Inferior parietal cortex (tissue), 1 donor: Measurements from ENCODE around the gene DCAF8L2.
"Not testable (repeated sequence)": the region's sequence is repeated elsewhere in the genome, so short reads cannot be mapped to it uniquely, and the experiment has no call there.

Experiments
- DNase-seq: peaks from one replicate; pipeline ENCODE4 v3.0.0-alpha.2; 2016; ENCODE audit errors: extremely low spot score

DCAF8L2 gene

GRCh38 chrX:27679281-27679680, 89.1 kb downstream of the DCAF8L2 start:
- DNase-seq, result no peak

DNA sequence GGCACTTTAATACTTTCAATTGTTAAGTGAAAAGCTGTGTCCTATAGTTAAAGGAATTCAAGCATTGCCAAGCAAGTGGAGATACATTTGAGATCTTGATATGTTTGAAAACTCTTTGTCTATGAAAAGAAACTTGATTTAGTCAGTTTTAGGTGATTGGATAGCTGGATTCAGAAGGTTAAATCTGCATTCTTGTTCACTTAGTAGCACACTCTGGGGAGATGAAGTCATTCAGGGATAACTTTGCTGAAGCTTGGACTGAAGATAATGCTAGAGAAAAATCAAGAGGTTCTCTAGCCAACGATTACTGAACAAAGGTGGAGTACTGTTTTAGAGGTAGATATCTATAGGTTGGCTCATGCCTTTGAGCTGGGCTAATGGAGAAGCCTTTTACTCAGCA, 90.6 kb downstream of the DCAF8L2 start:
- DNase-seq, result no peak

DNA sequence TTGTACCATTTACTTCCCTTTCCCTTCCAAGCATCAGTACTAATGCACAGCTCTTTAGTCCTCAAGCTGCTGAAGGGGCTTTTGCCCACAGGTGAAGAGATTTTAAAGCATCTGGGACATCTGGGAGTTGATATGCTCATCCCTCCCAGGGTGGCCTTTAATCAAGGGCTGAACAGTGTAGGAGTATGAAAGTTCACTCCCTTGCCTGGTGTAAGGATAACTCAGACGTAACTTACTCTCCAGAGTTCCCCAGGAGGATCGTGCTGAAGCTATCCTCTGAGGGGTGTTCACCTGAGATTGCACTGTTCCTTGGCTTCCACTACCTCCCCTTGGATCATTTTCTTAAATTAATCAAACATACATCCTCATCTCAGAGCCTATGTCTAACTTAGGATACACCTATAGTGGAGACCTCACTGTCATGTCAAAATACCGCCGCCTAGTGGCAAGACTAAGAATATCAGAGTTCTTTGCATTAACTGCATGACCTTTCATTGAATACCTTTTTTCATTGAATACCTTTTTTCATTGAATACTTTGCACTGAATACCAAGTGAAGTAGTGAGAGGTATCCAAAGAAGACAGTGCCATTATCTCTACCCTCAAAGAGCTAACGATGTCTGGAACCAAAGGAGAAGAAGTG, 93.5 kb downstream of the DCAF8L2 start:
- peak; percentile 3 for DNase-seq

DNA sequence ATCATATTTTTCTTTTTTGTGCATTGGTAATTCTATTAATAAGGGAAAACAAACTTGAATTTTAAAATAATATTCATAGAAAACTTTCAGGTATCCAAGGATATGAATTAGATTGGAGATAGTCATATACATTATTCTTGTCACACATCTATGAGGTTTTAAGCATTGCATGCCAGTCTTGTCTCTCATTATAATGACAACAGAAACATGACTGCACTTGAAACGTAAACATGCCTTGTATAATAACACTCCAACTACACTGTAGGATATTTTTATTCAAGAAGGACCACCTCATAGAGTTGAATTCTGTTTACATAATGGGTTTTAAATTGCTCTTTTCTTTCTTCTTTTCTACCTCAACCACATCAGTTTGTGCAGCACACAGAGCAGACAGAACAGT, 104.5 kb downstream of the DCAF8L2 start:
- no peak for DNase-seq

GRCh38 chrX:27706526-27706925, 116.4 kb downstream of the DCAF8L2 start:
- DNase-seq, result peak; percentile 2

- no peak for DNase-seq
Measured at GRCh38 chrX:27715610-27716009, 125.5 kb downstream of the DCAF8L2 start.

DNA sequence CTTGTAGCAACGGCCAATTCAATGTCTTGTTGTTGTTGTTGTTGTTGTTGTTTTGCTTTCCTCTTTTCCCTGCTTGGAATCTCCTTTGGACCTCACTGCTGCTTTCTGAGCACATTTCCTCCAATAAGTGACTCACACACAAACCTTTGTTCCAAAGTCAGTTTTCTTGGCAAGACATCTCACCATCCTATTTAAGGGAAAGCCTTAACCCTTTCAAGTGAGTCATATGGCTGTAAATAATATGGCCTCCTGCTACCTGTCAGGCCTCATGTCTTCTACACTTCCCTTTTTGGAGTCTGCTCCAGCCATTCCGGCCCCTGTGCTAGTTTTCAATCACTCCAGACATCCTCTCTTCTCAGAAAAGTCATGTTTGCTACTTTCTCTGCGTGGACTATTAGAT, 138.1 kb downstream of the DCAF8L2 start:
- DNase-seq, result no peak

DNA sequence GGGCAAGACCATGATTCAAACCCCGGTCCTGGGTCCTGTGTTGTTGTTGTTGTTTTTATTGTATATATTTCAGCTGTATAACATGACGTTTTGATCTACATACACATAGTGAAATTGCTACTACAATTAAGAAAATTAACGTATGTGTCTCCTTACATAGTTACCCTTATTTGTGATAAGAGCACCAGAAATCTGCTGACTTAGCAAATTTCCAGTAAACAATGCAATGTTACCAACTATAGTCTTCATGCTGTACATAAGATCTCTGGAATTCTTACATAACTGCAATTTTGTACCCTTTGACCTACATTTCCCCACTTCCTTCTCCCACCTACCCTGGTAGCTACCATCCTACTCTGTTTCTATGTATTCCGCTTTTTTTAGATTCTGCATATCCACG, 141.8 kb downstream of the DCAF8L2 start:
- no peak for DNase-seq

- no peak for DNase-seq
Measured at GRCh38 chrX:27735914-27736313, 145.8 kb downstream of the DCAF8L2 start.

GRCh38 chrX:27740933-27741332, 150.8 kb downstream of the DCAF8L2 start:
- no peak for DNase-seq

DNA sequence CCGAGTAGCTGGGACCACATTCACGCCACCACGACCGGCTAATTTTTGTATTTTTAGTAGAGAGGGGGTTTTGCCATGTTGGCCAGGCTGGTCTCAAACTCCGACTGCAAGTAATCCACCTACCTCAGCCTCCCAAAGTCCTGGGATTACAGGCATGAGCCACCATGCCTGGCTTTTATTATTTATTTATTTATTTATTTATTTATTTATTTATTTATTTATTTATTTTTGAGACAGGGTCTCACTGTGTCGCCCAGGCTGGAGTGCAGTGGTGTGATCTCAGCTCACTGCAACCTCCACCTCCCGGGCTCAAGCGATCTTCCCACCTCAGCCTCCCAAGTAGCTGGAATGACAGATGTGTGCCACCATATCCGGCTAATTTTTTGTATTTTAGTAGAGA, 153.4 kb downstream of the DCAF8L2 start:
- DNase-seq, result not testable (repeated sequence)

- no peak for DNase-seq
Measured at GRCh38 chrX:27746516-27746915, 156.4 kb downstream of the DCAF8L2 start.

DNA sequence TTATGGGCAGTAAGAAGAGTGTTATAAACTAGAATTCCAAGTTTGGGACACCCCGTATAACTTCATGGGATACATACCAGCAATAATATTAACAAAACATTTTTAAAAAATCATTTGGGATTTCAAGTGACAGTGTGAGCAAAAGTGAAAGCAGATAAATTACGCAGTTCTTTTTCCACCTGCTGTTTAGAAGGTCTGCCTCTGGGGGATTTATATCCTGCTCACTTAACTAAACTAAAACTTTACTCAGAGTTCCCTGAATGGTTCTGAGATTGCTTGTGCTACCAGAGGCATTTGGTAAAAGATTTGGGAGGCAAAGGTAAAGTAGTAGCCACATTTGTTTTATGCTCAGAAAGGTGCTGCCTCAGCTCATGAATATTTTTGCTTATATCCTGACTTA, 160.2 kb downstream of the DCAF8L2 start:
- not testable (repeated sequence) for DNase-seq

DNA sequence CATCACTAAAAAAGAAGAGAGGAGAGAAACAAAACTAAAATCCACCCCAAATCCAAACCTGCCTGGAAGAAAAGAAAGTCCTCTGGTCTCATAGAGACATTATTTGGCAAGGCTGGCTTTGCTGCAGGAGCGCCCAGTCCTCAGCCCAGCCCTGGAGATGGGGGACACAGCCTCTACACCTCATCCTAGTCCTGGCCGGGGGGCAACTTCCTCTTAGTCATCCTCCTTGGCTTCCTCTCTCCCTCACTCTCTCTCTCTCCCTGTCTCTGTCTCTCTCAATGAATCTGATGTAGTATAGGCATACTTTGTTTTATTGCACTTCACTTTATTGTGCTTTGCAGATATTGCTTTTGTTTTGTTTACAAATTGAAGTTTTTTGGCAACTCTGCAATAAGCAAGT, 161.8 kb downstream of the DCAF8L2 start:
- DNase-seq, result no peak

DNA sequence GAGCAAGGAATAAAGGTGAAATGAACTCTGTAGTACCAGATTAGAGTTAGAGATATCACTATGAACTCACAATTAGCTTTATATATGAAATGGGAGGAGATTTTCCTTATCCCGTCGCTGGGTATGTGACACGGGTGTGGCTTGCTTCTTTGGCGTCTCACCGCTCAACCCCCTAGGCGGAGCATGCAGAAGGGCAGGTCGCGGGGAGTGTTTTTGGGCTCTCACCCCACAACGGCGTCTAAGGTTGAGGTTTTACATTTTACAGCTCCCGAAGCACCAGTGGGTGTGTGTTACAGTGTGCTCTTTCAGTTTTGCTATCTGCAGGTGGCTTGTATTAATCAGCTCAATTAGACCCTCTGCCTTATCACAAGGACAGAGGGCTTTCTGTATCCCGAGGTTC, 175.6 kb downstream of the DCAF8L2 start:
- DNase-seq, result no peak

- no peak for DNase-seq
Measured at GRCh38 chrX:27767387-27767786, 177.2 kb downstream of the DCAF8L2 start.

GRCh38 chrX:27775984-27776383, 185.8 kb downstream of the DCAF8L2 start:
- no peak for DNase-seq

DNA sequence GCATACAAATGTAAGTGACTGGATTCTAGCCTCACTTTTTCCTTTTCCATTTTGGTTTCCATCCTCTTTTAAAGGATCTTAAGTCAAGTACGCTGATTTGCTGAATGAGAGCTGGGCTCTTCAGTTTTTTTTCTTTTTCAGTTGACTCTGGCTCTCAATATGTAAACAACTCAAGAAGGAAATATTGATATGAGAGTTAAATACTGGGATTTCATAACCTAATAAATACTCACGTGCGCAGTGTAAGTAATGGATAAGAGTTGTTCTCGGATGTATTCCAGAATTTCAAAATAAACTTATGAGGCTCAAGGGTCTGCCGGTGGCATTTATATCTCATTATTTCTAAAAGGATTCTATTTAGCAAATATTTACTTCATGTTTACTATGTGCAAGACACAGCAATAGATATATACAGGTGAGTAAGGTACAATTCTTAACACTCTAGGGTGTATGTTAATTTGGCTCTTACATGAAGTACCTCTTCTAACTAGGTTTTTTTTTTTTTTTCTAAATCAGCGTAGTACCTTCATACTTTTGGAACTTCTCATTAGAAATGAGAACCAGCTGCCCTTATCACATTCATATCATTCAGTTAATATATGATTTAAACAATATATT, 206.6 kb downstream of the DCAF8L2 start:
- DNase-seq, result no peak

- DNase-seq, result no peak
Measured at GRCh38 chrX:27797575-27797974, 207.4 kb downstream of the DCAF8L2 start.
